ENCODE results near the gene LSG1. TPM values are rescaled to one million over a fixed set of nuclear protein-coding genes. Genes with fewer than 3 reads are reported as not detected.

LSG1 gene
- total RNA-seq, 1 experiment from 2014 or later = 45.8 TPM

DNA sequence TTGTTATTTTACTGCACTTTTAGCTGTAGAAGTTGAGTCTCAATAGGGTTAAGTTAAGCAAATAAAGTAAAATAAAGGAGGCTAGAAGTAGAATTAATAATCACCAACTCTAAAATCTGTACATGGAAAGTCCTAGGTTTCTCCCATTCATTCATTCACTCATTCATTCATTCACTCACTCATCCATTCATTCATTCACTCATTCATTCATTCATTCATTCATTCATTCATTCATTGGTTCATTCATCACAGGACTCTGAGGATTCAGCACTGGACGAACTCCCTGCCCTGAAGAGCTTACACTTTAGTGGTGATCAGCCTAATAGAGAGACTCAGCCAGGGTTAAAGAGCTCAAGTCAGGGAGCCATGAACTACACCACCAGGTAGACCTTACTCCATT is 4.5 kb upstream of the LSG1 start:
- POLR2A ChIA-PET = no interaction called here
- no peaks in the 10 kb centered on the region for H3K9me3 Mint-ChIP-seq
- DNase-seq (ENCODE audit: low spot score) (no peak), ATAC-seq (no peak)
- H3K36me3 Mint-ChIP-seq = 0 out of 2 replicates have a peak, but pooled peaks cover 2% of the 10 kb centered on the region
- H3K4me1 Mint-ChIP-seq = peaks cover 2% of the 10 kb centered on the region
- H3K4me3 Mint-ChIP-seq = no peak overlapping the region
- TF ChIP-seq, protein P1, sequence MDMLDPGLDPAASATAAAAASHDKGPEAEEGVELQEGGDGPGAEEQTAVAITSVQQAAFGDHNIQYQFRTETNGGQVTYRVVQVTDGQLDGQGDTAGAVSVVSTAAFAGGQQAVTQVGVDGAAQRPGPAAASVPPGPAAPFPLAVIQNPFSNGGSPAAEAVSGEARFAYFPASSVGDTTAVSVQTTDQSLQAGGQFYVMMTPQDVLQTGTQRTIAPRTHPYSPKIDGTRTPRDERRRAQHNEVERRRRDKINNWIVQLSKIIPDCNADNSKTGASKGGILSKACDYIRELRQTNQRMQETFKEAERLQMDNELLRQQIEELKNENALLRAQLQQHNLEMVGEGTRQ (CRISPR knock-in tag; IDR thresholded peaks at IDR 0.05) = no peak
- TF ChIP-seq CREM (CRISPR knock-in tag; IDR thresholded peaks at IDR 0.05) (no peak), RELA (CRISPR knock-in tag; IDR thresholded peaks at IDR 0.05; ENCODE audit: borderline replicate concordance) (no peak)
- TF ChIP-seq, protein P2, sequence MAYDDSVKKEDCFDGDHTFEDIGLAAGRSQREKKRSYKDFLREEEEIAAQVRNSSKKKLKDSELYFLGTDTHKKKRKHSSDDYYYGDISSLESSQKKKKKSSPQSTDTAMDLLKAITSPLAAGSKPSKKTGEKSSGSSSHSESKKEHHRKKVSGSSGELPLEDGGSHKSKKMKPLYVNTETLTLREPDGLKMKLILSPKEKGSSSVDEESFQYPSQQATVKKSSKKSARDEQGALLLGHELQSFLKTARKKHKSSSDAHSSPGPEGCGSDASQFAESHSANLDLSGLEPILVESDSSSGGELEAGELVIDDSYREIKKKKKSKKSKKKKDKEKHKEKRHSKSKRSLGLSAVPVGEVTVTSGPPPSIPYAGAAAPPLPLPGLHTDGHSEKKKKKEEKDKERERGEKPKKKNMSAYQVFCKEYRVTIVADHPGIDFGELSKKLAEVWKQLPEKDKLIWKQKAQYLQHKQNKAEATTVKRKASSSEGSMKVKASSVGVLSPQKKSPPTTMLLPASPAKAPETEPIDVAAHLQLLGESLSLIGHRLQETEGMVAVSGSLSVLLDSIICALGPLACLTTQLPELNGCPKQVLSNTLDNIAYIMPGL (CRISPR knock-in tag; IDR thresholded peaks at IDR 0.05) = no peak
- CTCF ChIA-PET = no interaction called here
- no peak overlapping the region for H3K27ac Mint-ChIP-seq
- peaks cover 24% of the 10 kb centered on the region for H3K27me3 Mint-ChIP-seq (ENCODE audit: low read depth)

DNA sequence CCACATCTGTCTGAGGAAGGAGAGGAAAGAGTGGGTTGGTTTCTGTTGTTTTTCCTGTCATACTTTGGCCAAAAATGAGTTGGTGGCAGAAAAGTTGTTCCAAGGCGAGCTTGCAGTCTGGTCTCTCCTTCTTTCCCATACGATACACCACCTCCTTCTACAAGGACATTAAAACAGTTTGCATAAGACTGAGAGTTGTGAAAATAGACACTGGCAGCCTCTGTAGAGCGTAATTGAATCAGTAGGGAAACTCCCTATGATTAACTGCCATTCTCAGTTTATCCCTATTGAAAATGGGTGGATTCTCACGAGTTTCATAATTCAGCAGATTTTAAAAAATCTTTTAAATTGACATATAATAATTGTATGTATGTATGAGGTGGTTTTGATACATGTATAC is 3.7 kb upstream of the LSG1 start:
- H3K36me3 Mint-ChIP-seq = 0 out of 2 replicates have a peak, but pooled peaks cover 2% of the 10 kb centered on the region
- CTCF ChIA-PET = interaction anchor here (0.8 to 2.3 kb wide), 3 partner anchors 12 to 596 kb away, joined by 3 to 7 read pairs (median 4); partner anchors contain the start of gene XXYLT1

More for the DNA sequence above, 3.7 kb upstream of the LSG1 start:
- no peak overlapping the region for H3K4me3 Mint-ChIP-seq
- H3K27ac Mint-ChIP-seq = no peak overlapping the region
- TF ChIP-seq, protein P3, sequence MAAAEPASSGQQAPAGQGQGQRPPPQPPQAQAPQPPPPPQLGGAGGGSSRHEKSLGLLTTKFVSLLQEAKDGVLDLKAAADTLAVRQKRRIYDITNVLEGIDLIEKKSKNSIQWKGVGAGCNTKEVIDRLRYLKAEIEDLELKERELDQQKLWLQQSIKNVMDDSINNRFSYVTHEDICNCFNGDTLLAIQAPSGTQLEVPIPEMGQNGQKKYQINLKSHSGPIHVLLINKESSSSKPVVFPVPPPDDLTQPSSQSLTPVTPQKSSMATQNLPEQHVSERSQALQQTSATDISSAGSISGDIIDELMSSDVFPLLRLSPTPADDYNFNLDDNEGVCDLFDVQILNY (CRISPR knock-in tag; IDR thresholded peaks at IDR 0.05) = no peak
- TF ChIP-seq FOXK1 (CRISPR knock-in tag; IDR thresholded peaks at IDR 0.05) (no peak), GTF2I (CRISPR knock-in tag; conservative IDR thresholded peaks at IDR 0.05) (no peak), ZNF396 (CRISPR knock-in tag; IDR thresholded peaks at IDR 0.05; ENCODE audit: borderline replicate concordance) (no peak), FOXJ3 (CRISPR knock-in tag; IDR thresholded peaks at IDR 0.05; ENCODE audit: borderline replicate concordance) (no peak), NR3C1 (CRISPR knock-in tag; conservative IDR thresholded peaks at IDR 0.05; ENCODE audit: low read depth) (no peak), MXD4 (CRISPR knock-in tag; IDR thresholded peaks at IDR 0.05; ENCODE audit: borderline replicate concordance) (no peak), GABPB1 (CRISPR knock-in tag; IDR thresholded peaks at IDR 0.05) (no peak)
- TF ChIP-seq, protein P4, sequence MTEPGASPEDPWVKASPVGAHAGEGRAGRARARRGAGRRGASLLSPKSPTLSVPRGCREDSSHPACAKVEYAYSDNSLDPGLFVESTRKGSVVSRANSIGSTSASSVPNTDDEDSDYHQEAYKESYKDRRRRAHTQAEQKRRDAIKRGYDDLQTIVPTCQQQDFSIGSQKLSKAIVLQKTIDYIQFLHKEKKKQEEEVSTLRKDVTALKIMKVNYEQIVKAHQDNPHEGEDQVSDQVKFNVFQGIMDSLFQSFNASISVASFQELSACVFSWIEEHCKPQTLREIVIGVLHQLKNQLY (CRISPR knock-in tag; IDR thresholded peaks at IDR 0.05) = no peak
- TF ChIP-seq, protein P5, sequence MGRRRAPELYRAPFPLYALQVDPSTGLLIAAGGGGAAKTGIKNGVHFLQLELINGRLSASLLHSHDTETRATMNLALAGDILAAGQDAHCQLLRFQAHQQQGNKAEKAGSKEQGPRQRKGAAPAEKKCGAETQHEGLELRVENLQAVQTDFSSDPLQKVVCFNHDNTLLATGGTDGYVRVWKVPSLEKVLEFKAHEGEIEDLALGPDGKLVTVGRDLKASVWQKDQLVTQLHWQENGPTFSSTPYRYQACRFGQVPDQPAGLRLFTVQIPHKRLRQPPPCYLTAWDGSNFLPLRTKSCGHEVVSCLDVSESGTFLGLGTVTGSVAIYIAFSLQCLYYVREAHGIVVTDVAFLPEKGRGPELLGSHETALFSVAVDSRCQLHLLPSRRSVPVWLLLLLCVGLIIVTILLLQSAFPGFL (CRISPR knock-in tag; IDR thresholded peaks at IDR 0.05; ENCODE audit: borderline replicate concordance) = no peak
- TF ChIP-seq, protein P6, sequence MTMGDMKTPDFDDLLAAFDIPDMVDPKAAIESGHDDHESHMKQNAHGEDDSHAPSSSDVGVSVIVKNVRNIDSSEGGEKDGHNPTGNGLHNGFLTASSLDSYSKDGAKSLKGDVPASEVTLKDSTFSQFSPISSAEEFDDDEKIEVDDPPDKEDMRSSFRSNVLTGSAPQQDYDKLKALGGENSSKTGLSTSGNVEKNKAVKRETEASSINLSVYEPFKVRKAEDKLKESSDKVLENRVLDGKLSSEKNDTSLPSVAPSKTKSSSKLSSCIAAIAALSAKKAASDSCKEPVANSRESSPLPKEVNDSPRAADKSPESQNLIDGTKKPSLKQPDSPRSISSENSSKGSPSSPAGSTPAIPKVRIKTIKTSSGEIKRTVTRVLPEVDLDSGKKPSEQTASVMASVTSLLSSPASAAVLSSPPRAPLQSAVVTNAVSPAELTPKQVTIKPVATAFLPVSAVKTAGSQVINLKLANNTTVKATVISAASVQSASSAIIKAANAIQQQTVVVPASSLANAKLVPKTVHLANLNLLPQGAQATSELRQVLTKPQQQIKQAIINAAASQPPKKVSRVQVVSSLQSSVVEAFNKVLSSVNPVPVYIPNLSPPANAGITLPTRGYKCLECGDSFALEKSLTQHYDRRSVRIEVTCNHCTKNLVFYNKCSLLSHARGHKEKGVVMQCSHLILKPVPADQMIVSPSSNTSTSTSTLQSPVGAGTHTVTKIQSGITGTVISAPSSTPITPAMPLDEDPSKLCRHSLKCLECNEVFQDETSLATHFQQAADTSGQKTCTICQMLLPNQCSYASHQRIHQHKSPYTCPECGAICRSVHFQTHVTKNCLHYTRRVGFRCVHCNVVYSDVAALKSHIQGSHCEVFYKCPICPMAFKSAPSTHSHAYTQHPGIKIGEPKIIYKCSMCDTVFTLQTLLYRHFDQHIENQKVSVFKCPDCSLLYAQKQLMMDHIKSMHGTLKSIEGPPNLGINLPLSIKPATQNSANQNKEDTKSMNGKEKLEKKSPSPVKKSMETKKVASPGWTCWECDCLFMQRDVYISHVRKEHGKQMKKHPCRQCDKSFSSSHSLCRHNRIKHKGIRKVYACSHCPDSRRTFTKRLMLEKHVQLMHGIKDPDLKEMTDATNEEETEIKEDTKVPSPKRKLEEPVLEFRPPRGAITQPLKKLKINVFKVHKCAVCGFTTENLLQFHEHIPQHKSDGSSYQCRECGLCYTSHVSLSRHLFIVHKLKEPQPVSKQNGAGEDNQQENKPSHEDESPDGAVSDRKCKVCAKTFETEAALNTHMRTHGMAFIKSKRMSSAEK (CRISPR knock-in tag; IDR thresholded peaks at IDR 0.05; ENCODE audit: borderline replicate concordance) = no peak
- POLR2A ChIA-PET = no interaction called here
- H3K4me1 Mint-ChIP-seq = peaks cover 7% of the 10 kb centered on the region
- DNase-seq (ENCODE audit: low spot score) (no peak), ATAC-seq (no peak)
- H3K9me3 Mint-ChIP-seq = no peaks in the 10 kb centered on the region
- H3K27me3 Mint-ChIP-seq (ENCODE audit: low read depth) = peaks cover 24% of the 10 kb centered on the region
